ENCODE results near the gene MAPKAPK2. TPM values are rescaled to one million over a fixed set of nuclear protein-coding genes. Genes with fewer than 3 reads are reported as not detected.
"Not testable (repeated sequence)": the region's sequence is repeated elsewhere in the genome, so short reads cannot be mapped to it uniquely, and the experiment has no call there.

MAPKAPK2 gene
- total and polyA plus RNA-seq, 10 donors: 42.2 to 129 (median 94.2) TPM

- Histone ChIP-seq H3K36me3 (no peaks in the 10 kb centered on the region), H3K27me3 (replicated peaks in 1 of 7) (peaks cover 0 to 11% (median 0%) of the 10 kb centered on the region in 7 donors), H3K4me3 (peak overlapping the region in 2 of 8 donors; percentile 90 to 96), H3K27ac (peak overlapping the region in 2 of 8 donors; percentile 2 to 11), H3K9me3 (no peaks in the 10 kb centered on the region), H3K4me1 (peaks cover 8 to 38% (median 28%) of the 10 kb centered on the region in 6 donors)
- 48 to 61% (median 57%) methylated on average over 4 of the region's 4 CpGs for WGBS, 5 donors
- DNase-seq: no peak
- intact Hi-C loops (cut with DNase I; ENCODE audit: low total_unique reads): loop anchor here (10.0 kb wide), 2 partner anchors 278 to 348 kb away; no protein-coding TSS in a partner anchor
- no peak for TF ChIP-seq POLR2AphosphoS5 (IDR thresholded peaks at IDR 0.05)
- no peak for TF ChIP-seq CTCF (IDR thresholded peaks at IDR 0.05 in 8 of 11, conservative IDR thresholded peaks at IDR 0.05 in 3 of 11)
- no peak for TF ChIP-seq POLR2A (IDR thresholded peaks at IDR 0.05)
These were observed 48.0 kb upstream of the MAPKAPK2 start for GRCh38 chr1:206636671-206637070.

- no peak for TF ChIP-seq POLR2AphosphoS5 (IDR thresholded peaks at IDR 0.05)
- no peak for TF ChIP-seq CTCF (IDR thresholded peaks at IDR 0.05 in 8 of 11, conservative IDR thresholded peaks at IDR 0.05 in 3 of 11)
- no peak for TF ChIP-seq POLR2A (IDR thresholded peaks at IDR 0.05)
- Histone ChIP-seq H3K9me3 (no peaks in the 10 kb centered on the region), H3K4me3 (no peak overlapping the region), H3K4me1 (peaks cover 8 to 38% (median 28%) of the 10 kb centered on the region in 6 donors), H3K27me3 (replicated peaks in 1 of 7) (peaks cover 0 to 11% (median 0%) of the 10 kb centered on the region in 7 donors), H3K36me3 (no peaks in the 10 kb centered on the region), H3K27ac (peak overlapping the region in 1 of 8 donors; percentile 2)
- intact Hi-C loops (cut with DNase I; ENCODE audit: low total_unique reads): loop anchor here (10.0 kb wide), 2 partner anchors 277 to 347 kb away; no protein-coding TSS in a partner anchor
- DNase-seq: no peak
These were observed 47.1 kb upstream of the MAPKAPK2 start for GRCh38 chr1:206637605-206638004.

- WGBS, 5 donors: 46 to 91% (median 85%) methylated on average over 2 of the region's 2 CpGs
These were observed 42.6 kb upstream of the MAPKAPK2 start for GRCh38 chr1:206642074-206642473.

GRCh38 chr1:206643118-206643698 lies 41.5 kb upstream of the MAPKAPK2 start:
- Histone ChIP-seq H3K9me3 (no peaks in the 10 kb centered on the region), H3K4me1 (peaks cover 0 to 4% (median 0%) of the 10 kb centered on the region in 6 donors), H3K27me3 (replicated peaks in 1 of 7) (no peaks in the 10 kb centered on the region), H3K4me3 (no peak overlapping the region), H3K36me3 (peaks cover 0 to 10% (median 9%) of the 10 kb centered on the region in 6 donors), H3K27ac (no peak overlapping the region)
- intact Hi-C loops (cut with DNase I; ENCODE audit: low total_unique reads): no loop called here
- no peak for DNase-seq
- TF ChIP-seq POLR2A (IDR thresholded peaks at IDR 0.05): no peak
- 61 to 81% (median 73%) methylated on average over 3 of the region's 3 CpGs for WGBS, 5 donors

More at GRCh38 chr1:206642074-206642473, 42.6 kb upstream of the MAPKAPK2 start:
- H3K27ac ChIP-seq; intact Hi-C loops (cut with DNase I; ENCODE audit: low total_unique reads); H3K4me3 ChIP-seq; H3K27me3 ChIP-seq (replicated peaks in 1 of 7); H3K9me3 ChIP-seq; H3K36me3 ChIP-seq; DNase-seq: not testable (repeated sequence)
- H3K4me1 ChIP-seq: peaks cover 0 to 12% (median 2%) of the 10 kb centered on the region in 6 donors

- DNase-seq: no peak
- Histone ChIP-seq H3K36me3 (peaks cover 0 to 14% (median 9%) of the 10 kb centered on the region in 6 donors), H3K27me3 (replicated peaks in 1 of 7) (no peaks in the 10 kb centered on the region), H3K4me3 (no peak overlapping the region), H3K9me3 (no peaks in the 10 kb centered on the region), H3K4me1 (peaks cover 0 to 4% (median 0%) of the 10 kb centered on the region in 6 donors), H3K27ac (no peak overlapping the region)
- intact Hi-C loops (cut with DNase I; ENCODE audit: low total_unique reads): no loop called here
- 78 to 100% (median 88%) methylated on average over 1 of the region's 1 CpG for WGBS, 5 donors
- no peak for TF ChIP-seq CTCF (IDR thresholded peaks at IDR 0.05 in 8 of 11, conservative IDR thresholded peaks at IDR 0.05 in 3 of 11)
- no peak for TF ChIP-seq POLR2A (IDR thresholded peaks at IDR 0.05)
- no peak for TF ChIP-seq POLR2AphosphoS5 (IDR thresholded peaks at IDR 0.05)
These were observed 38.2 kb upstream of the MAPKAPK2 start for GRCh38 chr1:206646504-206646903.

Measured in spleen (tissue), 11 donors.